ELF-1 (cell line): ENCODE measurements around the gene ULBP2.
"Not testable (repeated sequence)": the region's sequence is repeated elsewhere in the genome, so short reads cannot be mapped to it uniquely, and the experiment has no call there.

Source experiments
- DNase-seq: peaks from one replicate; pipeline ENCODE4 v3.0.0-alpha.2; 2016; ENCODE audit warnings: low read depth, low spot score

ULBP2 gene

DNA sequence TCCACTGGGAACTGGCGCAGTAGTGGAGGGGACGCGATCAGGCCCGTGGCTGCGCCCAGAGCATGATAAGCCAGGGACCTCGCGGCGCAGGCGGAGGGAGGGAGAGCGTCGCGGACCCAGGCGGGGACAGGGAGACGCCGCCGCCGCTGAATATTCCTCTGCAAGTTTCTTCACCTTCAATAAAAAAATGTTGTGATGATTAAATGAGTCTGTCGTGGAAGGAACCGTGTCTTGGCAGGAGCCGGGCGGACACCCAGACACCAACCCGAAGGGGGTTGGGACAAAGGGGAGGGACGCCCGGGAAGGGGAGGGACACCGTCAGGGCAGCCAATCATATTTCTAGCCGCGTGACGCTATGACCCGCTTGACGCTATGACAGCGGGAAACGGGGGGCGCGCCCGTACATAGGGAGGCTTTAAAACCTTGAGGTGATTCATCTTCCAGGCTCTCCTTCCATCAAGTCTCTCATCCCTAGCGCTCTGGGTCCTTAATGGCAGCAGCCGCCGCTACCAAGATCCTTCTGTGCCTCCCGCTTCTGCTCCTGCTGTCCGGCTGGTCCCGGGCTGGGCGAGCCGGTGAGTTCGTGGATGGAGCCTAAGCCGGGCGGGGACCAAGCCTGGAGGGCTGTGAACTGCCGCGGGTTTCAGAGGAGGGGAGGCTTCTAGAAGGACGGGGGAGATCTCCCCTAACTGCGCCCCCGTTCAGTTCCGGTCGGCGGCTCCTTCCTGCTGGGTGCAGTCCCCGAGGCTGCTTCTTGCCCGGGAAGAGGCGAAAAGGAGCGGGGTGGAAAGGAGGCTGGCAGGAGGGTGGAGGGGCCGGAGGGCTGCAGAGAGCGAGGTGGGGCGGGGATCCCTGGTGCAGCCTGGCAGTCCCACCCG is at the start of gene ULBP2:
ULBP2 (plus strand) TSS at position 432 of the 878 bp plus-strand sequence; CDS start at position 491, 59 bp downstream.
- peak; percentile 63 for DNase-seq

DNA sequence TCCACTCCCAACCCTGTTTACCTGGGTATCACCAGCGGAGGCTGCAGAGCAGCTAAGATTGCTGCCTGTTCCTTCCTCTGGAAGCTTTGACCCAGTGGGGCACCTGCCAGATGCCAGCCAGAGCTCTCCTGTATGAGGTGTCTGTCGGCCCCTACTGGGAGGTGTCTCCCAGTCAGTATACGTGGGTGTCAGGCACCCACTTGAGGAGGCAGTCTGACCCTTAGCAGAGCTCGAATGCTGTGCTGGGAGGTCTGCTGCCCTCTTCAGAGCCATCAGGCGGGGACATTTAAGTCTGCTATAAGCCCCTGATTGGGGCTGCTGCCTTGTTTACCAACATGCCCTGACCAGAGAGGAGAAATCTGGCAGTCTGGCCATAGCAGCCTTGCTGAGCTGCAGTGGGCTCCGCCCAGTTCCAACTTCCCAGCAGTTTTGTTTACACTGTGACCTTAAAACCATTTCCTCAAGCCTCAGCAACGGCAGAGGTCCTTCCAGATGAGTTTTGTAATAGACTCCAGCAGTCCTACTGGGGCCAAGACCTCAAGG is 46.7 kb upstream of the ULBP2 start:
- peak; percentile 24 for DNase-seq

- DNase-seq = no peak
These were observed 46.0 kb upstream of the ULBP2 start for GRCh38 chr6:149895833-149896271.

DNA sequence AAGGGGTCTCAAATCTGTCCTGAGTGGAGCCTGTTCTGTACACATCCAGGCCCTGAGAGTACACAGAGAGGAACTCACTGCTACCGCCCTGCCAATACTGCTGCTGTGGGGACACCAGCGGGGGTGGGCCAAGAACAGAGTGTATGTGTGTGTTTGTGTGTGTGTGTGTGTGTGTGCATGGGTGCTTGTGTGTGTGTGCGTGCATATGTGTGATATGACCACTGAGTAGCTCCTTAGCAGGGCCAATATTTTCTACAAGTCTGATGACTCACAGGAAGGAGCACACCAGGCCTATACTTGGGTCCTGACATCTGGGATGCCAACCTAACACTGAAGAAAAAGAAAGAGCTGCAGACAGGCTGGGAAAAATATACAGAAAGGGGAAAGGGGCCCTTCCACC is 45.3 kb upstream of the ULBP2 start:
- DNase-seq = no peak

DNA sequence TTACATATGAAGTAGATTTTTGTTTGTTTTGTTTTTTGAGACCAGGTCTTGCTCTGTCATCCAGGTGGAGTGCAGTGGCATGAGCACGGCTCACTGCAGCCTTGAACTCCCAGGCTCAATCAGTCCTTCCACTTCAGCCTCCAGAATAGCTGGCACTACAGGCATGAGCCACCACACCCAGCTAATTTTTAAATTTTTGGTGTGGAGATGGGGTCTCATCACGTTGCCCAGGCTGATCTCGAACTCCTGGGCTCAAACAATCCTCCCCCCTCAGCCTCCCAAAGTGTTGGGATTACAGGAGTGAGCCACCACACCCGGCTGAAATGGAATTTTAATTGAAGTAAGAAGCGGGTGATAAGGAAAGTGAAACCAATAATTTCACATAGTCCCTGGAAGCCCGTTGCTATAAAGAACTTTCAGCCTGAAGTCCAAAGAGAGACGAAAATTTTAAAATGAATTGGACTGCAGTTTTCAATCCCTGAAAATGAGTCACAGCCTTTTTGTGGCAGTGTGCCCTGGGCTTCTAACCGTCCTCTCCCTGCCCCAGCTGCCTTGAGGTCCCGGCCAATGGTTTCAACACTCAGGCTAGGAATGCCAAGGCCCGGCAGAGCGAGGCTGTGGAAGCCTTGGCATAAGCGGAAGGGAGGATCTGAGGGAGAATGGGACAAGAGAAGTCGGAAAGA is 44.7 kb upstream of the ULBP2 start:
- no peak for DNase-seq

DNA sequence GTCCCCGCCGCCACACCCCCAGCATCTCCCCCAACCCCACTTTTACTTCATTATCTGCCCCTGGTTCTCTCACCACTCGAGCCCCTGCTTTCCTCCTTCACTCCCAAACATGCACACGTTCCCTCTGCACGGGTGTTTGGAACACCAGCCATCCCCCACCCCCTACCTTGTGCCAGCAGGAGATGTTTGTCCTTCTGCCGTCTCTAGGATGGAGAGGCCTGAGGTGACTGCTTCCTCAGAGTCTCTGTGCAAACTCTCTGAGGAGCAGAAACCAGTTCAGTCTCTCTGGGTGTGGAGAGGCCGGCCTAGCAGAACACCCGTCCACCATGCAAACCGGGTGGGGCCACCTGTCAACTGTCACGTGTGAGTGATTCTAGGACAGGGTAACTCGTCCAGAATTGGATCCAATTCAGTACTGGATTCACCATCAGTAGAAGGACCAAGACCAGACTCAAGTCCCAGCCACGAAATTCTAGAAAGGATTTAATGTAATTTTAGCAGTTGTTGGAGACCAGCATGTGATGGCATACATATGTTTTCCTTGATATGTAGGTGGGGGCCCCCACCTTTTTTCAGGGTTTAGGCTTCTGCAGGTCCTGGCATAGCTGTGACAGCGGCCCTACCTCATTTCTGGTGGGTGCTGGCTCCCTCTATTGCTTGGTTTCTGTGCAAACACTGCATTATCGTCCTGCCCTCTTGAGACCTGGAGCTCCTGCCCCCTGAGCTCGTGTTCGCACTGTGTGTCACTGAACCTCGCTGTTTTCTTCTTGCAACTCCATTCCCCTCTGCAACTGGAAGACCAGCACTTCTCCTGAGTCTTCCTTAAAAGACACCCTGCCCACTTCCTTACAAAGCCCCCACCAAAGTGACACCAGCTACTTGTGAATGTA is 43.7 kb upstream of the ULBP2 start, which contains the start of gene RAET1E:
RAET1E (minus strand) TSS at position 259 of the 890 bp plus-strand sequence. CDS start 7,212 bp downstream, outside the sequence.
- no peak for DNase-seq

DNA sequence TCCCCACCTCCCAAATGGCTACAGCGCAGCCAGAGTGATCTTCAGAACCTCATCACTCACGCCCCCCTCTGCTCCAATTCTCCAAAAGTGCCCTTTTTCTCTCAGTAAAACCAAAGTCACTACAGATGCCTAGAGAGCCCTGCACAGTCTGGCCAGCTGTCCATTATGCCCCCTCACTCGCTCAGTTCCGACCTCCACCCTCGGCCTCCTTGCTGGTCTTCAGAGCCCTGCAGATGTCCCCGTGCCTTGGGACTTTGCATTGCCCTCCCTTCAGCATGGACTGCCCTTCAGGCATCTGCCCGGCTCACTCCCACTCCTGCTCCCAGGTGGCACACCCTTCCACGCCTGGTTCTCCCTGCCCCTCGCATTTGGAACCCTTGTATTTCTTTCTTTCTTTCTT is 42.8 kb upstream of the ULBP2 start:
- DNase-seq = no peak

DNA sequence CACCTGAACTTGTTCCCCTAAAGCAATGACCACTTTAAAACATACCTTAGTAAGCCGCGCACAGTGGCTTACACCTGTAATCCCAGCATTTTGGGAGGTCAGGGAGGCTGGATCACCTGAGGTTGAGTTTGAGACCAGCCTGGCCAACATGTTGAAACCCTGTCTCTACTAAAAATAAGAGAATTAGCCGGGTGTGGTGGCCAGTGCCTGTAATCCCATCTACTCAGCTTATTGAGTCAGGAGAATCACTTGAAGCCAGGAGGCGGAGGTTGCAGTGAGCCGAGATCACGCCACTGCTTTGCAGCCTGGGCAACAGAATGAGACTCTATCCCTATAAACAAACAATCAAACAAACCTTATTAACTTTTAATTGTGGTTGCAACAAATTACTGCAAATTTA is 42.3 kb upstream of the ULBP2 start:
- DNase-seq = no peak

- no peak for DNase-seq
These were observed 41.7 kb upstream of the ULBP2 start for GRCh38 chr6:149899926-149900619.

- no peak for DNase-seq
These were observed 41.0 kb upstream of the ULBP2 start for GRCh38 chr6:149900620-149901443.

DNA sequence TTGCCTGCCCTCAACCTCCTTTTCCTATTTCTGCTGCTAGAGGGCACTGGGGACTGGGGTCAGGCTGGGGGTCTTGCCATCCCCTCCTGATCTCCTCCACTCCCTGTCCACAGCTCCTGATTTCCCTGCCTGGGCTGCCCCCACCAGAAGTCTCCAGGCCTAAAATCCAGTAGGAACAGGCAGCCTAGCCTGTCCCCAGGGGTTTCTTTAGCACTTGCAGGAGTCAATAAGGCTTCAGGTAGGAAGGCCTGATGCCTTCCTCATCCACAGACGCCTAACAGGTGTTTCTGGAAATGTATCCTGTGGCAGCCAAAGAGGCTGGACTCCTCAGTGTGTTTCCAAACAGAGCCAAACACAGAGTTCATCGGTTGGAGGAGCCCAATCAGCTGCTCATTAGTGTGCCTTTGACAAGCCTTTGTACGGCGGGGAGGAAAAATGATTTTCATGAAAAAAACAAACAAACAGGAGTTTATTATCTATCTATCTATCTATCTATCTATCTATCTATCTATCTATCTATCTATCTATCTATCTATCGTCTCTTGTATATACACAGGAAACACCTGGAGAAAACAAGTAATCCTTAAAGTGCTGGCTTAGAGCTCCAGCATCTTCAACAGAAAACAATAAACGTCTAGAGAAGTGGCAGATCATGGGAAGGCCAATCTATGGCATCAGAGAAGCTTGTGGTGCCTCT is 40.2 kb upstream of the ULBP2 start:
- no peak for DNase-seq

DNA sequence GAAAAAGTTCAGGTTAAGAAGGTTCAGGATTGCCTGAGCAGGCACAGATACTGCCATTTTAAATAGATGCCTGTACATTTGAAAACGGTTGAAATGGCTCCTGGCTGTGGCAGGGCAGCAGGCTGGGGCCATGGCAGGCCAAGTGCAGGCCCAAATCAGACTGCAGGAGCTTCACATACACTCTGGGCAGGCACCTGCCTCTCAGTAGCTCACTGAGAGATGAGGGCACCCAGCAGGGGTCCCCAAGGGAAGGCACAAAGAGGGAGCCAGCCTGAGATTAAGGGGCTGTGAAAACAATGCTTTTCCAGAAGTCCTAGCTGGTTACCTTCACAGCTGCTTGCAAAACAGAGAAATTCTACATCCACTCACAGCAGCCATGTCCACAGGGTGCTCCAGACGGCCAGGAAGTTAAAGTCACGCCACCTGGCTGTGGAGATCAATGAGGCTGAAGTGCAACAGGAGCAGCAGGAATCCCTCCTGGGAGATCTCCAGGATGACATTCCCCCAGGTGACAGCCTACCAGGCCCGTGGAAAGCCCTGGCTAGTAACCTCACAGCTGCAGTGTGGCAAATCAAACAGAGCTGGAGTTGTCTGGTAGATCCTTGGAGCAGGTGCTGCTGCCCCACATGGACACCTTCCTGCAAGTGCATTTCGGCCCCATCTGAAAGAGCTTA is 37.7 kb upstream of the ULBP2 start:
- no peak for DNase-seq

- no peak for DNase-seq
These were observed 37.0 kb upstream of the ULBP2 start for GRCh38 chr6:149904661-149905370.

DNA sequence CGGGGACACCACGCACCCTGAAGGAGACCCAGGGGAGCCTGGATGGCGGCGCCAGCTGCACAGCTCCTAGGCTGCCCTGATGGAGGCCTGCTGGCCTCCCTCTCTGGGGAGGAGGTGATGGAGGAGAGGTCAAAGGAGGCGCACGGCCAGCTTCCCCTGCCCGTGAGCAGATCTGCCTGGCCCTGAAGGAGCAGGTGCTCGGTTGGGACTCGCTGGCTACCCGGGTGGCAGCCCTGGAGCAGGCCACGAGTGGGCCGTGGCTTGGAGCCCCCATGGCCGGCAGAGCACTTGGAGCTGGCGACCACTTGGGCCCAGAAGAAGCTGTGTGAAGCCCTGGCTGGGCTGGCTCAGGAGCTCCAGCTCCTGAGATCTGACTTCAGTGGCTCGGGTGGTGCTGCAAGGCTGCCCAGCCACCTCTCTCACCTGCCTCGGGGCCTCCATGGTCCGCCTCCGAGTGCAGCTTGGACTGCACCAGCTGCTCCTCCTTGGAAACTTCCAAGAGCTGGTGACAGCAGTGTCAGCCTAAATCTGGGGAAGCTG is 36.4 kb upstream of the ULBP2 start:
- no peak for DNase-seq

DNA sequence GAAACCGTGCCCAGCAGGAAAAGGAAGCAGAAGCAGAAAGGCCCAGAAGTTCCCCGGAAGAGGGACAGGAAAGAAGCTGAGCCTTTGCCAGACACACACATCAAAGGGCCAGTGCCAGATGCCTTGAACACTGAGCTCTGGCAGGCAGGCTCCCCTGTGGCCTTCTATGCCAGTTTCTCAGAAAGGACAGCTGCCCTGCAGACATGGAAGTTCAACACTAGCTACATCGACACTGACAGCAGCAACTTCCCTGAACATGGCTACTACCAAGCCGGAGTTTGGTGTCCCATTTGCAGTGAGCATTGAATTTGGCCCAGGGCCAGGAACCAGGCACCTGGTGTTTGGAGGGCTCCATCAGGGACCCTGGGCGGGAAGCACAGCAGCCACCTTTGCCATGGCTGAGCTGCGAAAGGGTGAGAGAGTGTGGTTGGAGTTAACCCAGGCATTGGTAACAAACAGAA is 35.9 kb upstream of the ULBP2 start:
- no peak for DNase-seq

DNA sequence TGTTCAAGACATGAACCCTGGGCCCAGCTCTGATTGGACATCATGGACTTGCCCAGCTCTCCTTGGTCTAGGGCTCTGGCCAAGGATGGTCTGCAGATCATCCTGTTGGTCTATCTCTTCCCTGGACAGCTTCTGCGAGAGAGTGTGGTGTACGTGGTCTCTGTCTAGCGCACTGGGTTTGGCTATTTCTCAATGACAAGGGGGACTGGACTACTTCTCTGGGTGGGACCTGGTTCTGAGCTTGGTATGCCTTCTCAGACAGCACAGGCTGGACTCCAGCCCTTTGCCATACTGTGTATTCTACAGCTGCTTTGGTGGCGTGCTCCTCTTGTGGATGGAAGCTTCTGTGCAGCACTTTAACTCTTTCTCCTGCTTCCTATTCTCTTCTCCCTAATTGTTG is 35.4 kb upstream of the ULBP2 start:
- no peak for DNase-seq

DNA sequence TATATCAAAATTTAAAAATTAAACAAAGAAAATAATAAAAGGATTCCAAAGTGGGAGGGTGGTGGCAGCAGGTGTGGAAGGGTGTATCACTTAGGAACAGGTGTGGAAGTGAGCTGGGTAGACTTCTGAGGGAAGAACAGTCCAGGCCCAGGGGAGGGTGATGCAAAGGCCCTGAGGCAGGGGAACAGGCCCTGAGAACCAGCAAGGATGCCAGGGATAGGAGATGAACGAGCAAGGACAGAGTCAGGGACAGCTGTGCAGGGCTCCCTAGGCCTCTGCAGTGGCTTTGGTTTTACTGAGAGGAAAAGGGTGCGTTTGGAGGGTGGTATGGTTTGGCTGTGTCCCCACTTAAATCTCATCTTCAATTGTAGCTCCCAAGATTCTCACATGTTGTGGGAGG is 34.5 kb upstream of the ULBP2 start:
- DNase-seq = no peak

DNA sequence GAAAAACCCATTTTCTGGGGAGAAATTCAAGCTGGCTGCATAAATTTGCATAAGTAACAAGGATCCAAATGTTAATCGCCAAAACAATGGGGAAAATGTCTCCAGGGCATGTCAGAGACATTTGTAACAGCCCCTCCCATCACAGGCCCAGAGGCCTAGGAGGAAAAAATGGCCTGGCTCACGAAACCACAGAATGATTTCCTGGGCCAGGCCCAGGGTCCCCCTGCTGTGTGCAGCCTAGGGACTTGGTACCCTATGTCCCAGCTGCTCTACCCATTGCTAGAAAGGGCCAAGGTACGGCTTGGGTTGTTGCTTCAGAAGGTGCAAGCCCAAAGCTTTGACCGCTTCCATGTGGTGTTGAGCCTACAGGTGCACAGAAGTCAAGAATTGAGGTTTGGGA is 33.3 kb upstream of the ULBP2 start:
- not testable (repeated sequence) for DNase-seq
